A673 (cell line): ENCODE measurements around the gene MSANTD1. TPM values are rescaled to one million over a fixed set of nuclear protein-coding genes. Genes with fewer than 3 reads are reported as not detected.

Experiments used
- BruUV-seq: library from RNA; stranded (reverse); fragments of 400-500 nt; replicated peaks from 2 replicates; lab custom pipeline; 2021; lab: Mats Ljungman, UMichigan
- CTCF ChIA-PET: fragments of 300-600 bp; sonication (Branson Sonifier 250); formaldehyde crosslinking; loops from one replicate; lab custom pipeline; 2022; ENCODE audit warnings: antibody characterized with exemption; lab: Charles Lee
- POLR2A ChIA-PET: fragments of 300-600 bp; sonication (Branson Sonifier 250); formaldehyde crosslinking; loops from one replicate; lab custom pipeline; 2022; ENCODE audit warnings: antibody characterized with exemption; ENCODE audit not compliant: low non-redundant PET; lab: Charles Lee
- DNase-seq: peaks from one replicate; pipeline ENCODE4 v3.0.0-alpha.2; 2015; ENCODE audit warnings: low spot score
- H3K27ac ChIP-seq: fragments of 200-600 bp; sonication (generic); 2 replicates; pipeline ENCODE4 v1.5.1; 2016; ENCODE audit warnings: mixed run types, low read depth, mild to moderate bottlenecking, mixed read lengths, antibody characterized with exemption, low read length; ENCODE audit not compliant: poor library complexity, severe bottlenecking
- H3K27me3 ChIP-seq: fragments of 200-600 bp; sonication (generic); replicated peaks from 2 replicates; pipeline ENCODE4 v1.6.1; 2017; ENCODE audit warnings: mixed run types, low read depth, mild to moderate bottlenecking, mixed read lengths, antibody characterized with exemption, low read length; ENCODE audit not compliant: insufficient read depth, poor library complexity
- H3K36me3 ChIP-seq: fragments of 200-600 bp; sonication (generic); 2 replicates; pipeline ENCODE4 v1.6.1; 2016; ENCODE audit warnings: mixed run types, mild to moderate bottlenecking, mixed read lengths, antibody characterized with exemption, low read length; ENCODE audit not compliant: insufficient read depth, poor library complexity, severe bottlenecking
- H3K4me1 ChIP-seq: fragments of 200-600 bp; sonication (generic); 2 replicates; pipeline ENCODE4 v1.6.1; 2017; ENCODE audit warnings: mixed run types, mild to moderate bottlenecking, mixed read lengths, antibody characterized with exemption, low read length; ENCODE audit not compliant: insufficient read depth, poor library complexity, severe bottlenecking
- H3K4me3 ChIP-seq: fragments of 200-600 bp; sonication (generic); 2 replicates; pipeline ENCODE4 v1.5.1; 2016; ENCODE audit warnings: low read depth, mixed run types, mild to moderate bottlenecking, mixed read lengths, low read length; ENCODE audit not compliant: poor library complexity, severe bottlenecking
- H3K9me3 ChIP-seq: fragments of 200-600 bp; sonication (generic); 2 replicates; pipeline ENCODE4 v1.6.1; 2016; ENCODE audit warnings: mixed run types, low read depth, mild to moderate bottlenecking, mixed read lengths, antibody characterized with exemption, low read length; ENCODE audit not compliant: poor library complexity, severe bottlenecking
- EZH2 ChIP-seq: fragments of 200-600 bp; sonication (generic); IDR thresholded peaks from 2 replicates; pipeline ENCODE4 v1.6.1; 2017; ENCODE audit warnings: borderline replicate concordance, low read depth, mild to moderate bottlenecking, mixed read lengths, antibody characterized with exemption, low read length; ENCODE audit not compliant: poor library complexity, severe bottlenecking
- intact Hi-C: fragments of 100-400 bp; cut with micrococcal nuclease; formaldehyde crosslinking; loops from one replicate; pipeline ENCODE4 v1.10.0; 2022; ENCODE audit not compliant: unreplicated experiment
- total RNA-seq: library from RNA; stranded (reverse); gene quantifications from 2 replicates; pipeline ENCODE4 v1.2.3, GENCODE V29; 2021
- TF ChIP-seq, protein P1 (sequence below): fragments of 300-800, 200-600 bp; sonication (generic); conservative IDR thresholded peaks from 2 replicates; pipeline ENCODE4 v1.5.1; 2017; ENCODE audit warnings: low read depth, mild to moderate bottlenecking, antibody characterized with exemption, low read length, moderate library complexity, mixed read lengths

Gene MSANTD1
- total RNA-seq, 1 experiment from 2014 or later, result 2.3 TPM

DNA sequence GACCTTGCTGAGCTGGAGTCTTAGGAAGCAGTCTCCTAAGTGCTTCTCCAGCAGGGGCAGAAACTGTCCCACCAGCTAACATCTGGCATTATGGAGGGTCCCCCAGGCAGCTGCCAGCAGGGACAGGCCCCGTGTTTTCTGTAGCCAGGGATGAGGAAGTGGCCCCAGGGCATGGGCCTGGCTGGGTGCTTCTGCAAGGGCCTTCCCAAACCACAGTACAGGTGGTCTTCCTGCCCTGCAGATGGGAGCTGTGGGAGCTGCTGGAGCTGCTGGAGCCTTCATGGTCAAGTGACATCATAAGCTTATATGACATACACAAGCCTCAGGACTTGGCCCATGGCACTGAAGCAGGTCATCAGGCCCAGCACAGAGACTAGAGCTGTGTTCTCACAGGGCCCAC is 5.0 kb upstream of the MSANTD1 start:
- no peaks in the 10 kb centered on the region for H3K9me3 ChIP-seq
- no peaks in the 10 kb centered on the region for H3K4me1 ChIP-seq
- no peaks in the 10 kb centered on the region for H3K27me3 ChIP-seq
- H3K4me3 ChIP-seq, result no peak overlapping the region
- TF ChIP-seq, protein P1, sequence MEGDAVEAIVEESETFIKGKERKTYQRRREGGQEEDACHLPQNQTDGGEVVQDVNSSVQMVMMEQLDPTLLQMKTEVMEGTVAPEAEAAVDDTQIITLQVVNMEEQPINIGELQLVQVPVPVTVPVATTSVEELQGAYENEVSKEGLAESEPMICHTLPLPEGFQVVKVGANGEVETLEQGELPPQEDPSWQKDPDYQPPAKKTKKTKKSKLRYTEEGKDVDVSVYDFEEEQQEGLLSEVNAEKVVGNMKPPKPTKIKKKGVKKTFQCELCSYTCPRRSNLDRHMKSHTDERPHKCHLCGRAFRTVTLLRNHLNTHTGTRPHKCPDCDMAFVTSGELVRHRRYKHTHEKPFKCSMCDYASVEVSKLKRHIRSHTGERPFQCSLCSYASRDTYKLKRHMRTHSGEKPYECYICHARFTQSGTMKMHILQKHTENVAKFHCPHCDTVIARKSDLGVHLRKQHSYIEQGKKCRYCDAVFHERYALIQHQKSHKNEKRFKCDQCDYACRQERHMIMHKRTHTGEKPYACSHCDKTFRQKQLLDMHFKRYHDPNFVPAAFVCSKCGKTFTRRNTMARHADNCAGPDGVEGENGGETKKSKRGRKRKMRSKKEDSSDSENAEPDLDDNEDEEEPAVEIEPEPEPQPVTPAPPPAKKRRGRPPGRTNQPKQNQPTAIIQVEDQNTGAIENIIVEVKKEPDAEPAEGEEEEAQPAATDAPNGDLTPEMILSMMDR, result no peak
- TF ChIP-seq EZH2, result no peak
- intact Hi-C loops, result no loop called here
- DNase-seq, result no peak
- ChIA-PET POLR2A (no interaction called here), CTCF (no interaction called here)
- peaks cover 10% of the 10 kb centered on the region for H3K36me3 ChIP-seq
- no TSS peak for BruUV-seq
- no peak overlapping the region for H3K27ac ChIP-seq

DNA sequence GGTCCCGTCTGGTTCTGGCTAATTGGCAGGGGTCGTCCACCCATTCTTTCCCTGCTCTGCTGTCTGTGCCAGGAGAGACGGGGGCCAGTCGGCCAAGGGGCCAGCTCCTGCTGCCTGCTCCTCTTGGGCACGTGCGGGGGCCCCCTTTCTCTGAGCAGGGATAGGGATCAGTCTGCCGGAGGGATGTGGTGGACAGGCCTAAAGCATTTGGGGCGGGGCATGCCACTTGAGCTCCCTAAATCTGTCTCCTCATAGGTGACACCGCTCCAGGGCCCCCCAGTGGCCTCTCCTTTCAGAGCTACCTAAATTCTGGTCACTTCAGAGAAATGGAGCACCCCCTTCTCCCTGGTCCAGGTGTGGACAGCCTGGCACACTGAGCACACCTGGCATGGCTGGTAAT is 4.2 kb upstream of the MSANTD1 start:
- Histone ChIP-seq H3K4me1 (no peaks in the 10 kb centered on the region), H3K9me3 (no peaks in the 10 kb centered on the region), H3K27me3 (no peaks in the 10 kb centered on the region), H3K4me3 (no peak overlapping the region), H3K36me3 (peaks cover 7% of the 10 kb centered on the region), H3K27ac (no peak overlapping the region)
- TF ChIP-seq, protein P1, result no peak
- TF ChIP-seq EZH2, result no peak
- BruUV-seq, result no TSS peak
- POLR2A ChIA-PET, result no interaction called here
- no peak for DNase-seq
- CTCF ChIA-PET, result no interaction called here
- intact Hi-C loops, result no loop called here

- POLR2A ChIA-PET, result no interaction called here
- CTCF ChIA-PET, result no interaction called here
Measured at GRCh38 chr4:3245676-3246075, 3.3 kb upstream of the MSANTD1 start.

More at GRCh38 chr4:3245676-3246075, 3.3 kb upstream of the MSANTD1 start:
- no peak for TF ChIP-seq EZH2
- TF ChIP-seq, protein P1, result no peak
- no TSS peak for BruUV-seq
- intact Hi-C loops, result no loop called here
- Histone ChIP-seq H3K36me3 (peaks cover 3% of the 10 kb centered on the region), H3K27ac (no peak overlapping the region), H3K9me3 (no peaks in the 10 kb centered on the region), H3K27me3 (no peaks in the 10 kb centered on the region), H3K4me3 (no peak overlapping the region), H3K4me1 (no peaks in the 10 kb centered on the region)
- DNase-seq, result no peak
